A549 treated with GW870086 at 1 μM for 4 hours (cell line): ENCODE measurements around the gene PTBP2. TPM values are rescaled to one million over a fixed set of nuclear protein-coding genes. Genes with fewer than 3 reads are reported as not detected.

Experiments used
- total RNA-seq: library from RNA; stranded (reverse); fragments of 200-300 nt; extraction: Qiagen RNA extraction; gene quantifications from 5 replicates; pipeline ENCODE4 v1.2.3, GENCODE V29; 2022; ENCODE audit warnings: low read depth

Gene PTBP2
- 6.0 to 7.5 TPM (median 6.3 TPM) in 5 replicates for total RNA-seq

GRCh38 chr1:96721416-96722160 lies at the start of gene PTBP2:
Gene PTBP2 (plus strand): TSS chr1:96721784. CDS start chr1:96721865, 81 bp downstream.

